CD4-positive, alpha-beta T cell treated with Interleukin-6 for 4 hours (primary cell): Measurements from ENCODE around the gene MRRF.

Source experiments
- DNase-seq: peaks from one replicate; pipeline ENCODE4 v3.0.0-alpha.2; 2020; ENCODE audit warnings: mixed read lengths

The MRRF gene

GRCh38 chr9:122228568-122229484 is 35.9 kb upstream of the MRRF start, which contains the start of gene LHX6:
Gene LHX6 (minus strand): TSS chr9:122228957. CDS start chr9:122228740, 217 bp downstream.
- no peak for DNase-seq

GRCh38 chr9:122229485-122229837 is 35.2 kb upstream of the MRRF start:
- no peak for DNase-seq

- no peak for DNase-seq
Observed at GRCh38 chr9:122232796-122233306, 31.8 kb upstream of the MRRF start.

- no peak for DNase-seq
Observed at GRCh38 chr9:122234022-122234748, 30.5 kb upstream of the MRRF start.

- no peak for DNase-seq
Observed at GRCh38 chr9:122236681-122237080, 28.0 kb upstream of the MRRF start.

DNA sequence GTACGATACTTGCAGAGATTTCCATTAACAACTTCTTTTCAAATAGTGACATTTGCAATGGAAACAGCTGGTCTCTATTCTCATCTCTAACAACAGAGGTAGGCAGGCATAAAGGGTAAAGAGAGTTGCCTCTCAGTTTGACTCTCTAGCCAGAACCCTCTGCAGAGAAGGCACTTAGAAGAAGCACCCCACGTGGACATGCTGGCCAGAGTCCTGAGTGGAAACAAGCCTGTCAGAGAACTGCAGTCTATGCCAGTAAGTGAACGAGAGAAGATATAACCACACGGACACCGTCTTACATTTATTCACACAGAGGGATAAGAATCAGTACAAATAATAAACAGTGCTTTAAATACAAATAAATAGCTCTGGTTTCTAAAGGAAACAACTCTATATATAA is 25.0 kb upstream of the MRRF start:
- DNase-seq = no peak

DNA sequence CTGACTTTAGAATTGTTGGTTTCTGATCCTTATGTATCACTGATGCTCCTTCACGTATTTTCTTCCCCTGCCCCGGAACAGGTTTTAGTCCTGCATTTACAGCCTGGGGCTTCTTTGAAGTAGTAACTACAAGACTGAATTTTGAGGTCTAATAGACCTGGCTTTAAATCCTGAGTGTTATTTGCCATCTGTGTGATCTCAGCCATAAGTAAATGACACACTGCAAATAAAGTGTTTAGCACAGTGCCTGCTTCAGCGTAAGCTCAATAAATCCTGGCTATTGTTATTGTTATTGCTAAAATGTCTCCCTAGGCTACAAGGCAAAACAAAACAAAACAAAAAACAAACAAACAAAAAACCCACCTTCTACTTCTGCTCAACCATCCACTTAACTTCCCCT is 20.3 kb upstream of the MRRF start:
- no peak for DNase-seq

- DNase-seq = no peak
Observed at GRCh38 chr9:122246666-122247065, 18.0 kb upstream of the MRRF start.

- no peak for DNase-seq
Observed at GRCh38 chr9:122248448-122248865, 16.2 kb upstream of the MRRF start.

DNA sequence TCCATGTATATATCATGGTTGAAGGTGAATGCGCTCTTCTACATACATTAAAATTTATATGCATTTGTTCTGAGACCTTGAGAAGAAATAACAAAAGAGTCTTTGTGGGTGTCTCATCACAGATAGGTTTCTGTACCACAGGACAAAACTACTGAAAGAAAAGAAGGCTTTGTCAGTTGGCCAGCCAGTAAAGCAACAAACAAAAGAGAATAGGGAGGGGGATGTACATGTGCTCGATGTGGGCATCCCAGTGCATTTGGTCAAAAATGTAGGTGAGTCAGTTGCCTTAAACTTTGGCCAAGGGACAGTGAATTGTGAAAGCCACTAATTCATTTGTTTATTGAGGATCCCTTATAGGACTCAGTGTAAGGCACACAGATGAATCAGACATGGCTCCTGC is 13.3 kb upstream of the MRRF start:
- DNase-seq = no peak

- no peak for DNase-seq
Observed at GRCh38 chr9:122252796-122253195, 11.9 kb upstream of the MRRF start.

GRCh38 chr9:122254761-122255160 is 9.9 kb upstream of the MRRF start:
- DNase-seq = no peak

DNA sequence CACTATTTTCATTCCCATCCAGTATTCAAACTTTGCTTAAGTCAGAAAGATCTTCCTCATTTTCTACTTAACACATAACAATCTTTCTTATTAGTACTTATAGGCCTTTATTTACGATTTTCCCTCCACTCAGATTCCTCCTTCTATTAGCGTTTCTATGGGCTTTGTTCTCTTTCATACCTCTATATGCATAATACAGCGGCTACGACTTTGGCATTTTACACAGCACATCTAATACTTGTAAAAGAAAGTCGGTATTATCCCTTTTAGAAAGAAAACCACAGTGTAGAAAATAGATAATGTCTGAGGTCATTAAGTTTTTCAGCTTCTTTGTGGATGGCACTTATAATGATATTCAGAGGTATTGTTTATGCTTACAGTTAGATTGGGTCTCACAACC is 8.5 kb upstream of the MRRF start:
- DNase-seq = no peak

DNA sequence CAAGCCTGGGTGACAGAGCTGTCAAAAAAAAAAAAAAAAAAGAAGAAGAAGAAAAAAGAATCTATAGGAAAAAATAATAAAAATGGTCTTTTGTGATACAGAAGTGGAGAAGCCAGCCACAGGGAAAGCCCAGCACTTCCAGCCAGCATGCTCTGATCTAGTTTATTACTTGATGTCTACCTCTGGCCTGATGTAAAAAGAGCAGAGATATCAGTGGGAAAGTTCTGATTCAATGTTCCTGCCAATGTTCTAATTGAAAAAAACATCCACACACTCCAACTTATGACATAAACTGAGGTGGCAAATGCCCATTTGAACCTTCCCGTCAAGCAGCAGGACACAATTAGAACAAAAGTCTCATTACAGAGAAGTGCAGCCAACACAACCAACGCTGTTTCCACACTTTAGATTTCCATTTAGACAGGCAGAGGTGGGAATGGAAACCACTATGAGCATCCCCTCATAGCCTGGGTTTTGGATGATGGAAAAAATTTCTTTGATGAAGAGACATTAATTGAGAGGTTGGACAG is 5.7 kb upstream of the MRRF start:
- DNase-seq = no peak

DNA sequence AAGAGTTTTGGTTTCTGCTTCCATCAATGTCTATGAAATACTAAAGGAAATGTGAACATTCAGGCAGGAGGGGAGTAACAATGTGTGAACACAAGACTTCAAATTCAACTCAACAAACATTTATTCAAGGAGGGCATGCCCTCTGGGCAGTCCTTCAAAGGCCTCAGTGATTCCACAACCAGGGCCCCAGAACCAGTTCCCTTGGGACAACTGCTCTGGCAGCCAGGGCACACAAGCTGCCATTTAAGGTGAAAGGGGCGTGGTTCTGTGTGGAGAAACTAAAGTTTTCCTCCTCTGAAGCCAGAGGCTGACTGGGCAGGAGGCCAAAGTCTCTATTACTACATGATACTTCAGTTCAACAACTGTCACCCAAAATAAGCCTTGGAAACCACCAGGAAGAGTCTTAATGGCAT is 3.2 kb upstream of the MRRF start:
- DNase-seq = no peak

DNA sequence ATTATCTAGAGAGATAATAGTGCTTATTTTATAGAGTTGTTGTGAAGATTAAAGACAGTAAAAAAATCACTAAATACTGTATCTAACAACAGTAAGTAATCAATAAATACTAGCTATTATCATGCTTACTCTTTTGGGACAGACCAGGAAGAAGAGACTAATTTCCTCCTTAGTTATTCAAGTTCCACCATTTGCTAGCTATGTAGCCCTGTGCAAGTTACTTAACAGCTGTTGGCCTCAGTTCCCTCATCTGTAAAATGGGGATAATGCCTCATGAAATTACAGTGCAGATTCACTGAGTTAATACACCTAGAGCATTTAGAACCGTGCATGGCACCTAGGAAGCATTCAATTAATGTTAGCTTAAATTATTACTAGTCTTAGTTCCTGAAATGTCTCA is 2.6 kb upstream of the MRRF start:
- no peak for DNase-seq

DNA sequence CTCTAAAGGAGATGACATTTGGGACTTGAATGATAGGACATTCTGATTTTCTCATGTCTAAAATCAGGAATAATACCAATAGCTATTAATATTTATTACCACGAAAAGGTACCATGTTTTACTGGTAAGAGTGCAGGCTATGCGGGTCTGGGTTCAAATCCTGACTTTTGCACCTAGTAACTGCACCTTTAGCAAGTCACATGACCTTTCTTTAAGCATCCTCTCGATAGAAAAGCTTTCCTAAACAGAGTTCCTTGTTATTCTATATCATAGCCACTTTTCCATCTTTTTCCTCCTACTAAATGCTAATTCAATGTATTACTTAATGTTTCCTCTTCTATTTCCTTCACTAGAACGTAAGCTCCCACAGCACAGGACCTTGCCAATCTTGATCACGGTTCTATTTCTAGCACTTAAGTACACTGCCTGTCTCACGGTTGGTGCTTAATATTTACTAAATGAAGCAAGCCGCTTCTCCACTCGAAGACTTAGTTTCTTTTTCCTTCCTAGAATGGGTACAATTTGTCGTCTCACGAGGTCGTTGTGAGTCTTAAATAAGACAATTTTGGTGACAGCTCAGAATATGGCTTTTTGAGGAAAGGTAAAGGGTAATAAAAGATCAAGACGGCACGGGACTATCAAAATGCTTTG is 858 bp upstream of the MRRF start:
- DNase-seq = no peak

DNA sequence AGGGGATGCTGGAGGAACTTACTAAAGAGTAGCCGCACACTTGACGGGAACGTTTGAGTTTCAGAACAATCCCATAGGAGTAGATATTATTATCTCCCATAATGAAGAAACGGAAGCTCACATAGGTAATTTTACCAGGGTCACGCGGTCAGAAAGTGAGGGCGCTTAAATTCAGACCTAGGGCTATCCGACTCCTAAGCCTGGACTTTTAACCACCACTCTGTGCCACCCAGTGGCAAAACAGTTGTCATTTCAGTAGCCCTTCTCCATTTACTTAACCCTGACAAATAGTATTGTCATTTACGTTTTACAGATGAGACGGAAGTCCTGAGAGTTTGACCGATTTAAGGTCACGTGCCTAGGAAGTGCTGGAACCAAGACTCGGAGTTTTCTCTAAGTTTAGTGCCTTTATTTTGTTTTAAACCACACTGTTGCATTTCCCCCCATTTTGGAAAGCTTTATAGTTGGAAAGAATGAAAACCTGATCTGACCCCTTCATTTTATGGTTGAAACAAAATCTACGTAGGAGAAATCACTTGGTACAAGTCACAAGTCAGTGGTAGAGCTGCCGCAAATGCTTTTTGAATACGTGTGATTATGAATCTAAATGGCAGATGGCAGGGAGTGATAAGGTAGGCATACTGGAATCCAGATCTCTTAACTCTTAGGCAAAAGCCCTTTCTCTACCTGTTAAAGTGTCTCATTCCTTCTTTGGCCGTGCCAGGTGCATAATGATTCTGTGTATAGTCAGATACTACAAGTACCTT is 650 bp downstream of the MRRF start:
- no peak for DNase-seq

DNA sequence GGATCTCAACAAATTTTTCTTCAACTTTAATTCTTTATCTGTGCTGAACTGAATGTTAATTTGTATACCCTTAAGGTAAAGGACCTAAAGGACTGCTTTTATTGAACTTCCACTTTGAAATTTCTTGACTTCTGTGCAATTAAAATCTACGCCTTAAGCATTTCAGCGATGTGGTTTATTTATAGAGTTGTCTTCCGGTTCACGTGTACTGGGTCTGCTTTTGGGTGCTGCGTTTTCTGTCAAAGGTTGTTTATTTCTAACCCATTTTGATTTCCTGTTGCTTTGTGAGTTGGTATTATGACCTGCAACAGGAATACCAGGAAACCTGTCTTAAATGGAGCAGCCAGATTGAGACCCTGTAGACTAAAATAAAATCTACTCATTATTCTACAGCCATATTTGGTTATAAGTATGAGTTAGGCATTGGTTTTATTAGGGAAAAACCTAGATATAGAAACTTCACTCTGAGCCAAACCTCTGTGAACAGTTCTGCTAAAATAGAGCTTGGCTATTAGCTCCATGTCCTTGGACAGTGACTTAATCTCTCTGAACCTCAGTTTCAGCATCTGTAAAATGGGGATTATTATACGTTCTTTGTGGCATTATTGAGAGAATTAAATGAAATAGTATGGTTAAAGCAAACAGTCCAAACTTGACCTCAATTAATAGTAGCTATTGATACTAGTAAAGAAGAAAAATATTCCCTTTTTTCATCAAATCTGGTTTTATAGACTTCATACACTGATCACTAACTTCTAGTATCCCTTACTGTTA is 3.5 kb downstream of the MRRF start:
- no peak for DNase-seq

DNA sequence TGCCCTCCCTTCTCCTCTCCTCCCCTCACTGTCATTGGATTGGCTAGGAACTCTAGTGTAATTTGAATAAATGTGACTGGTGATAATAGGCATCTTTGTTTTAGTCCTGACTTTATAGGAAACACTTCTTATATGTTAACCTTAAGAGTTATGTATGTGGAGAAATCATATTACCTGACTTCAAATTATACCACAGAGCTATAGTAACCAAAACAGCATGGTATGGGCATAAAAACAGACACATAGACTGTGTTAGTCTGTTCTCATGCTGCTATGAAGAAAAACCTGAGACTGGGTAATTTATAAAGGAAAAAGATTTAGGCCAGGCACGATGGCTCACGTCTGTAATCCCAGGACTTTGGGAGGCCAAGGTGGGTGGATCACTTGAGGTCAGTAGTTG is 9.4 kb downstream of the MRRF start:
- no peak for DNase-seq

DNA sequence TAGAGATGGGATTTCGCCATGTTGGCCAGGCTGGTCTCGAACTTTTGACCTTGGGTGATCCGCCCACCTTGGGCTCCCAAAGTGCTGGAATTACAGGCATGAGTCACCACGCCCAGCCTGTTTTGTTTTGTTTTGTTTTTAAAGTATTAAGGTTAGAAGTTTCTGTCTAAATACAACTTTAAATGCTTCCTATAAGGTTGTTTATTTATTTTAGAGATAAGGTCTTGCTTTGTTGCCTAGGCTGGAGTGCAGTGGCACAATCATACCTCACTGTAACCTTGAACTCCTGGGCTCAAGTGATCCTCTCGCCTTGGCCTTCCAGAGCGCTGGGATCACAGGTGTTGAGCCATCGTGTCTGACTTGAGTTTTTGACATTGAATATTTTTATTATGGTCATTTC is 11.4 kb downstream of the MRRF start:
- no peak for DNase-seq
